Activated CD8-positive, alpha-beta T cell treated with anti-CD3 and anti-CD28 coated beads for 36 hours (primary cell): ENCODE results near the gene RLF. TPM values are rescaled to one million over a fixed set of nuclear protein-coding genes. Genes with fewer than 3 reads are reported as not detected.
"Not testable (repeated sequence)": the region's sequence is repeated elsewhere in the genome, so short reads cannot be mapped to it uniquely, and the experiment has no call there.

ENCODE experiments used
- ATAC-seq: fragments of 200-7000 bp; cut with Tn5 transposase; one replicate; pipeline ENCODE4 v1.10.0; 2021; ENCODE audit warnings: mild to moderate bottlenecking, moderate library complexity
- CTCF ChIA-PET: fragments of 350-600 bp; sonication (Branson Sonifier 250); formaldehyde crosslinking; loops from one replicate; lab custom pipeline; 2021; ENCODE audit warnings: antibody characterized with exemption; lab: Charles Lee
- POLR2A ChIA-PET: fragments of 350-600 bp; sonication (Branson Sonifier 250); formaldehyde crosslinking; loops from one replicate; lab custom pipeline; 2021; ENCODE audit warnings: antibody characterized with exemption; lab: Charles Lee
- DNase-seq: peaks from one replicate; pipeline ENCODE4 v3.0.0-alpha.2; 2020
- H3K27ac Mint-ChIP-seq: one replicate; pipeline ENCODE4 v1.8.0; 2021; ENCODE audit warnings: mild to moderate bottlenecking, mixed read lengths
- H3K27me3 Mint-ChIP-seq: one replicate; pipeline ENCODE4 v1.8.0; 2021; ENCODE audit warnings: mixed read lengths
- H3K36me3 Mint-ChIP-seq: one replicate; pipeline ENCODE4 v1.8.0; 2021; ENCODE audit warnings: low read depth, mixed read lengths
- H3K4me1 Mint-ChIP-seq: one replicate; pipeline ENCODE4 v1.8.0; 2021; ENCODE audit warnings: low read depth, mixed read lengths
- H3K4me3 Mint-ChIP-seq: one replicate; pipeline ENCODE4 v1.8.0; 2021; ENCODE audit warnings: mild to moderate bottlenecking, moderate library complexity, mixed read lengths
- H3K9me3 Mint-ChIP-seq: one replicate; pipeline ENCODE4 v1.8.0; 2021; ENCODE audit warnings: mixed read lengths
- CTCF ChIP-seq: fragments of 200-600 bp; IDR thresholded peaks from one replicate; pipeline ENCODE4 v1.8.0; 2022; ENCODE audit warnings: antibody characterized with exemption, mild to moderate bottlenecking
- intact Hi-C: fragments of 100-400 bp; cut with micrococcal nuclease; formaldehyde crosslinking; loops from one replicate; pipeline ENCODE4 v1.10.0; 2022
- total RNA-seq, 2 experiments: library from RNA; stranded (reverse); gene quantifications; one replicate each; pipeline ENCODE4 v1.2.3, GENCODE V29; 2021

Gene RLF
- total RNA-seq, 2 experiments from 2014 or later: 21.2 to 21.3 TPM

DNA sequence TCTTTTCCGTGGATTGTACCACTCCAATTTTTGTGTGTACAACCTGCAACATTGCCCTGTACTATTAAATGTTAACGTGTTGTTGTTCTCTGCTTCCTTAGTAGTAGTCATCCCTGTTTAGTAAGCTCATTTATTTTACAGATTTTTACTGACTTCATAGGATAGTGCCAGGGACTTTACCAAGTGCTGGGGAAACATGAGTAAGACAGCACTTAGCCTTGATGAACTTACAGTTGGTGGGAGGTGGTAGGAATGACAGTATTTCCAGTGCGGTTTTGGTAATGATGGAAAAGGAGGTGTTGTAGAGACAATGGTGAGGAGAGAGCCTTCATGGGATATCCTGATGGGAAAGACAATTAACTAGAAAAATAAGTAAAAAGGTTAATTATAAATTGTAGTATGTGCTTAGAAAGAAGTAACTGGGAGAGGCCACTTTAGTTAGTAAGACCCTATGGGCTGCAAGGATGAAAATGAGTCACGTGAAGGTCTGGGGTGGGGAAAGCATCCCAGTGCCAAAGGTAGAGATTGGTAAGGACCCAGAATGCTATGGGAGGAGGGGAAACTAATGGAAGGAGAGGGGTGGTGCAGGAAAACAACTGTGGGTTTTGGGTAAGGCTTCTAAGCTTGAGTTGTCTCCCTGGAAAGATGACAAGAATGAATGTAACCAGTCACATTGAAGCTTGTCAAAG lies 1.7 kb downstream of the RLF start:
- peaks cover 17% of the 10 kb centered on the region for H3K4me1 Mint-ChIP-seq
- POLR2A ChIA-PET: interaction anchor here (0.7 to 2.4 kb wide), 6 partner anchors 18 to 223 kb away, joined by 3 to 8 read pairs (median 4); partner anchors contain the start of genes SMAP2 and ZMPSTE24
- no peak overlapping the region for H3K27ac Mint-ChIP-seq
- H3K4me3 Mint-ChIP-seq: no peak overlapping the region
- H3K9me3 Mint-ChIP-seq: no peaks in the 10 kb centered on the region
- no peaks in the 10 kb centered on the region for H3K27me3 Mint-ChIP-seq
- H3K36me3 Mint-ChIP-seq: peaks cover 12% of the 10 kb centered on the region
- ATAC-seq (peak; percentile 32), DNase-seq (no peak)
- intact Hi-C loops: loop anchor here (10.0 kb wide), 1 partner anchor 92 kb away; the partner anchor contains the start of gene ZMPSTE24
- no peak for TF ChIP-seq CTCF
- CTCF ChIA-PET: interaction anchor here (0.9 to 3.9 kb wide), 11 partner anchors 10 to 175 kb away, joined by 3 to 28 read pairs (median 3); no protein-coding TSS in a partner anchor

- H3K4me3 Mint-ChIP-seq: no peak overlapping the region
- POLR2A ChIA-PET: no interaction called here
- intact Hi-C loops: loop anchor here (10.0 kb wide), 1 partner anchor 87 kb away; the partner anchor contains the start of gene ZMPSTE24
Measured at GRCh38 chr1:40167317-40167716, 6.1 kb downstream of the RLF start.

DNA sequence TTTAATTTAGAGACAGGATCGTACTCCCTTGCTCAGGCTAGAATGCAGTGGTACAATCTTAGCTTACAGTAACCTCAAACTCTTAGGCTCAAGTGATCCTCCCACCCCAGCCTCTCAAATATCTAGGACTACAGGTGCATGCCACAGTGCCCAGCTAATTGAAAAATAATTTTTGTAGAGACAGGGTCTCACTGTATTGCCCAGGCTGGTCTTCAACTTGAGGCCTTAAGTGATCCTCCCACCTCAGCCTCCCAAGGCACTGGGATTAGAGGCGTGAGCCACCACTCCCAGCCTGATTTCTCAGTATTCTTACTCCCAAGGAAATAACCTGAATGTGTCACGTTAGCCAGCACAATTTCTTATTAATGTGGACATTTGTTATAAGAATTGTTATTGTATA lies 9.8 kb downstream of the RLF start:
- Mint-ChIP-seq H3K4me1 (peaks cover 46% of the 10 kb centered on the region), H3K27ac (no peak overlapping the region), H3K36me3 (peaks cover 10% of the 10 kb centered on the region), H3K27me3 (no peaks in the 10 kb centered on the region), H3K9me3 (no peaks in the 10 kb centered on the region), H3K4me3 (no peak overlapping the region)
- ATAC-seq: no peak
- DNase-seq: no peak
- CTCF ChIA-PET: interaction anchor here (0.9 to 4.0 kb wide), 9 partner anchors 10 to 167 kb away, joined by 3 to 22 read pairs (median 5); partner anchors contain the start of gene RLF
- no peak for TF ChIP-seq CTCF
- POLR2A ChIA-PET: no interaction called here
- intact Hi-C loops: no loop called here

More at GRCh38 chr1:40167317-40167716, 6.1 kb downstream of the RLF start:
- no peak for TF ChIP-seq CTCF
- H3K4me1 Mint-ChIP-seq: peaks cover 24% of the 10 kb centered on the region
- H3K36me3 Mint-ChIP-seq: peaks cover 13% of the 10 kb centered on the region
- no peak overlapping the region for H3K27ac Mint-ChIP-seq
- no peak for DNase-seq
- H3K9me3 Mint-ChIP-seq: no peaks in the 10 kb centered on the region
- CTCF ChIA-PET: interaction anchor here (1.3 to 2.7 kb wide), 2 partner anchors 16 to 172 kb away, joined by 5 to 8 read pairs; no protein-coding TSS in a partner anchor
- H3K27me3 Mint-ChIP-seq: no peaks in the 10 kb centered on the region
- ATAC-seq: no peak

GRCh38 chr1:40174788-40175187 lies 13.6 kb downstream of the RLF start:
- ATAC-seq (no peak), DNase-seq (no peak)
- ChIA-PET POLR2A (interaction anchor here (0.6 to 0.7 kb wide), 2 partner anchors 11 to 240 kb away, joined by 3 read pairs; no protein-coding TSS in a partner anchor), CTCF (interaction anchor here (1.0 to 1.5 kb wide), 2 partner anchors 31 to 164 kb away, joined by 3 to 8 read pairs; no protein-coding TSS in a partner anchor)
- intact Hi-C loops: no loop called here
- TF ChIP-seq CTCF: no peak
- Mint-ChIP-seq H3K27me3 (no peaks in the 10 kb centered on the region), H3K9me3 (no peaks in the 10 kb centered on the region), H3K4me1 (peaks cover 48% of the 10 kb centered on the region), H3K27ac (no peak overlapping the region), H3K36me3 (peaks cover 16% of the 10 kb centered on the region), H3K4me3 (no peak overlapping the region)

DNA sequence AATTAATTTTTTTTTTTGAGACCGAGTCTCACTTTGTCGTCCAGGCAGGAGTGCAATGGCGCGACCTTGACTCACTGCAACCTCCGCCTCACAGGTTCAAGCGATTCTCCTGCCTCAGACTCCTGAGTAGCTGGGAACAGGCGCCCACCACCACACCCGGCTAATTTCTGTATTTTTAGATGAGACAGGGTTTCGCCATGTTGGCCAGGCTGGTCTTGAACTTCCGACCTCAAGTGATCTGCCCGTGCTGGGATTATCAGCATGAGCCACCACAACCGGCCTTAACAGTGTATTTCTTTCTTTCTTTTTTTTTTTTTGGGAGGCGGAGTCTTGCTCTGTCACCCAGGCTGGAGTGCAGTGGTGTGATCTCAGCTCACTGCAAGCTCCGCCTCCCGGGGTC lies 15.8 kb downstream of the RLF start:
- CTCF ChIA-PET, DNase-seq, H3K27me3 Mint-ChIP-seq, H3K9me3 Mint-ChIP-seq, intact Hi-C loops, ATAC-seq, H3K27ac Mint-ChIP-seq, H3K4me3 Mint-ChIP-seq: not testable (repeated sequence)
- POLR2A ChIA-PET: interaction anchor here (0.6 kb wide), 1 partner anchor 63 kb away, joined by 3 read pairs; no protein-coding TSS in a partner anchor
- H3K4me1 Mint-ChIP-seq: peaks cover 48% of the 10 kb centered on the region
- H3K36me3 Mint-ChIP-seq: peaks cover 18% of the 10 kb centered on the region
